ENCODE measurements around the gene ELOVL1. TPM values are rescaled to one million over a fixed set of nuclear protein-coding genes. Genes with fewer than 3 reads are reported as not detected.

Gene ELOVL1
- total RNA-seq, 1 donor from 2014 or later: 76.8 TPM

GRCh38 chr1:43321331-43321891, 46.4 kb downstream of the ELOVL1 start:
- intact Hi-C loops (cut with micrococcal nuclease): no loop called here
- no peak overlapping the region for H3K4me3 Mint-ChIP-seq
- H3K27ac Mint-ChIP-seq: no peak overlapping the region
- H3K36me3 Mint-ChIP-seq (ENCODE audit: low read depth): peaks cover 1% of the 10 kb centered on the region
- no peaks in the 10 kb centered on the region for H3K27me3 Mint-ChIP-seq
- DNase-seq: no peak
- peaks cover 11% of the 10 kb centered on the region for H3K9me3 Mint-ChIP-seq
- H3K4me1 Mint-ChIP-seq: peaks cover 12% of the 10 kb centered on the region

GRCh38 chr1:43319766-43320165, 48.0 kb downstream of the ELOVL1 start:
- peaks cover 10% of the 10 kb centered on the region for H3K4me1 Mint-ChIP-seq
- no peaks in the 10 kb centered on the region for H3K27me3 Mint-ChIP-seq
- H3K36me3 Mint-ChIP-seq (ENCODE audit: low read depth): no peaks in the 10 kb centered on the region
- DNase-seq: no peak
- no peak overlapping the region for H3K27ac Mint-ChIP-seq
- no peak overlapping the region for H3K4me3 Mint-ChIP-seq
- peaks cover 2% of the 10 kb centered on the region for H3K9me3 Mint-ChIP-seq
- intact Hi-C loops (cut with micrococcal nuclease): no loop called here

DNA sequence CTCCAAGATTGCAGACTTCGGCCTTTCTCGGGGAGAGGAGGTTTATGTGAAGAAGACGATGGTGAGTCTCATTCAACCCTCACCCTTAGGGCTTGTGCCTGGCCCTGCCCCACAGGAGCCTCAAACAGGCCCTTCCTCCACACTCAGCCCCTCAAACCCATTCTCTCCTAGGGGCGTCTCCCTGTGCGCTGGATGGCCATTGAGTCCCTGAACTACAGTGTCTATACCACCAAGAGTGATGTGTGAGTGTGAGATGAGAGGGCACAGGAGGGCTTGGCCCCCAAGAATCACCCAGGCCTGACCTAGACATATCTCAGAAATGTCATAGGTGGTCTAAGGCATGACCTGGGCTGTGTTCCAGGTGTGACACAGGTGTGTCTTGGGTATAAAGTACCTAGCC, 48.5 kb downstream of the ELOVL1 start:
- H3K36me3 Mint-ChIP-seq (ENCODE audit: low read depth): no peaks in the 10 kb centered on the region
- H3K27me3 Mint-ChIP-seq: no peaks in the 10 kb centered on the region
- H3K4me3 Mint-ChIP-seq: no peak overlapping the region
- H3K27ac Mint-ChIP-seq: no peak overlapping the region
- DNase-seq: no peak
- H3K4me1 Mint-ChIP-seq: peaks cover 7% of the 10 kb centered on the region
- no peaks in the 10 kb centered on the region for H3K9me3 Mint-ChIP-seq
- intact Hi-C loops (cut with micrococcal nuclease): no loop called here

GRCh38 chr1:43318831-43319230, 49.0 kb downstream of the ELOVL1 start:
- Mint-ChIP-seq H3K9me3 (no peaks in the 10 kb centered on the region), H3K4me3 (no peak overlapping the region), H3K27me3 (no peaks in the 10 kb centered on the region), H3K36me3 (ENCODE audit: low read depth) (no peaks in the 10 kb centered on the region), H3K27ac (no peak overlapping the region), H3K4me1 (peaks cover 7% of the 10 kb centered on the region)
- DNase-seq: no peak
- intact Hi-C loops (cut with micrococcal nuclease): no loop called here

DNA sequence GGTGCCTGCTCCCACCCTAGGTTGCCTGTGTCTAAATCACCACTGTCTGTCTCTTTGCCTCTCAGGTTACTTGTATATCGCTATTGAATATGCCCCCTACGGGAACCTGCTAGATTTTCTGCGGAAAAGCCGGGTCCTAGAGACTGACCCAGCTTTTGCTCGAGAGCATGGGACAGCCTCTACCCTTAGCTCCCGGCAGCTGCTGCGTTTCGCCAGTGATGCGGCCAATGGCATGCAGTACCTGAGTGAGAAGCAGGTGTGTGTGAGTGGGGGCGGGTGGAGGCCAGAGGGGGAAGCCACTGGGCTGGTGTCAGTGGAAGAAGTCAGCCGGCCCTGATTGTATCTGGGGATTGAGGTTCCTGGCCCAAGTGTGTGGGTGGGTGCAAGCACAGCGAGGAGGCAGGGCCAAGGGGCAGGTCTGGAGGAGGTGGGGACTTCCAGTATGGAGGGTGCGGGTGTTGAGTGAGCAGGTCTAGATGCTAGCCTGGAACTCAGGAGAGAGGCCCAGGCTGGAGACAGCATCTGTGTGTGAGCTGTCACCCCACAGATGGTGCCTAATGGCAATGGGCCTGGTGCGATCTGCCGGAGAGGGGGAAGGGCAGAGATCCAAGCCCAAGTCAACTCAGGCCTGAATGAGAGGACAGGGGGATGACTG, 49.9 kb downstream of the ELOVL1 start:
- no peaks in the 10 kb centered on the region for H3K27me3 Mint-ChIP-seq
- peak overlapping the region; percentile 34 for H3K27ac Mint-ChIP-seq
- peaks cover 7% of the 10 kb centered on the region for H3K4me1 Mint-ChIP-seq
- intact Hi-C loops (cut with micrococcal nuclease): no loop called here
- no peaks in the 10 kb centered on the region for H3K9me3 Mint-ChIP-seq
- no peak for DNase-seq
- H3K4me3 Mint-ChIP-seq: no peak overlapping the region
- no peaks in the 10 kb centered on the region for H3K36me3 Mint-ChIP-seq (ENCODE audit: low read depth)

GRCh38 chr1:43316738-43317520, 50.9 kb downstream of the ELOVL1 start:
- no peak overlapping the region for H3K4me3 Mint-ChIP-seq
- H3K36me3 Mint-ChIP-seq (ENCODE audit: low read depth): no peaks in the 10 kb centered on the region
- DNase-seq: no peak
- no peaks in the 10 kb centered on the region for H3K9me3 Mint-ChIP-seq
- H3K27me3 Mint-ChIP-seq: no peaks in the 10 kb centered on the region
- H3K4me1 Mint-ChIP-seq: peaks cover 7% of the 10 kb centered on the region
- intact Hi-C loops (cut with micrococcal nuclease): no loop called here
- H3K27ac Mint-ChIP-seq: no peak overlapping the region

- no peak for DNase-seq
- no peaks in the 10 kb centered on the region for H3K36me3 Mint-ChIP-seq (ENCODE audit: low read depth)
- intact Hi-C loops (cut with micrococcal nuclease): no loop called here
- H3K4me1 Mint-ChIP-seq: peaks cover 7% of the 10 kb centered on the region
- no peak overlapping the region for H3K4me3 Mint-ChIP-seq
- H3K27me3 Mint-ChIP-seq: no peaks in the 10 kb centered on the region
- no peaks in the 10 kb centered on the region for H3K9me3 Mint-ChIP-seq
- H3K27ac Mint-ChIP-seq: no peak overlapping the region
Observed at GRCh38 chr1:43315963-43316737, 51.7 kb downstream of the ELOVL1 start.

DNA sequence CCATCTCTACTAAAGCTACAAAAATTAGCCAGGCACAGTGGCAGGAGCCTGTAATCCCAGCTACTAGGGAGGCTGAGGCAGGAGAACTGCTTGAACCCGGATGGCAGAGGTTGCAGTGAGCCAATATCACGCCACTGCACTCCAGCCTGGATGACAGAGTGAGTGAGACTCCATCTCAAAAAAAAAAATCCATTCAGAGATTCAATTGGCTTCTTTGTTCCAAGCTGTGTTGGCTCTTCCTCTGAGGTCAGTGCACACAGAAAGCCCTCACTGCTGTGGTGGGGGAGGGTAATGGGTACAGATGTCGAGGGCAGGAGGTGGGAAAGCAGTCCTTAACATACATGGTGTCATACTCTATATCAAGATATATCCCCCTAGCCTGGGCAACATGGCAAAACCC, 52.3 kb downstream of the ELOVL1 start:
- peaks cover 7% of the 10 kb centered on the region for H3K4me1 Mint-ChIP-seq
- H3K9me3 Mint-ChIP-seq: no peaks in the 10 kb centered on the region
- no peak overlapping the region for H3K27ac Mint-ChIP-seq
- no peak overlapping the region for H3K4me3 Mint-ChIP-seq
- DNase-seq: no peak
- intact Hi-C loops (cut with micrococcal nuclease): no loop called here
- H3K27me3 Mint-ChIP-seq: no peaks in the 10 kb centered on the region
- no peaks in the 10 kb centered on the region for H3K36me3 Mint-ChIP-seq (ENCODE audit: low read depth)

- intact Hi-C loops (cut with micrococcal nuclease): no loop called here
- H3K27me3 Mint-ChIP-seq: peaks cover 2% of the 10 kb centered on the region
- peaks cover 7% of the 10 kb centered on the region for H3K4me1 Mint-ChIP-seq
- no peak overlapping the region for H3K27ac Mint-ChIP-seq
- no peak for DNase-seq
- H3K9me3 Mint-ChIP-seq: no peaks in the 10 kb centered on the region
- H3K4me3 Mint-ChIP-seq: no peak overlapping the region
- no peaks in the 10 kb centered on the region for H3K36me3 Mint-ChIP-seq (ENCODE audit: low read depth)
Observed at GRCh38 chr1:43314233-43314632, 53.6 kb downstream of the ELOVL1 start.

- Mint-ChIP-seq H3K4me1 (peaks cover 7% of the 10 kb centered on the region), H3K4me3 (no peak overlapping the region), H3K27me3 (peaks cover 2% of the 10 kb centered on the region), H3K36me3 (ENCODE audit: low read depth) (no peaks in the 10 kb centered on the region), H3K9me3 (no peaks in the 10 kb centered on the region), H3K27ac (no peak overlapping the region)
- no peak for DNase-seq
- intact Hi-C loops (cut with micrococcal nuclease): no loop called here
Observed at GRCh38 chr1:43313771-43314170, 54.0 kb downstream of the ELOVL1 start.

Other genes starting within 250 kb of the ELOVL1 start
- 134 and 135 TPM in 2 replicates for gene EBNA1BP2, start 195.7 kb downstream of the ELOVL1 start, total RNA-seq
- 0.40 TPM in 1 of 2 replicates, not detected in the other for gene CFAP57, start 195.7 kb downstream of the ELOVL1 start, total RNA-seq
- not detected in 2 replicates for gene TMEM125, start 98.0 kb downstream of the ELOVL1 start, total RNA-seq
- gene C1orf210, start 82.4 kb downstream of the ELOVL1 start, total RNA-seq: not detected in 2 replicates
- 0.23 and 0.40 TPM in 2 replicates for gene TIE1, start 67.0 kb downstream of the ELOVL1 start, total RNA-seq
- not detected in 2 replicates for gene MPL, start 30.2 kb downstream of the ELOVL1 start, total RNA-seq
- gene CDC20, start 9.0 kb downstream of the ELOVL1 start, total RNA-seq: 84.3 and 86.9 TPM in 2 replicates
- gene MED8, start 21.8 kb upstream of the ELOVL1 start, total RNA-seq: 39.6 and 45.1 TPM in 2 replicates
- 54.0 and 56.2 TPM in 2 replicates for gene SZT2, start 21.9 kb upstream of the ELOVL1 start, total RNA-seq
- gene HYI, start 85.9 kb upstream of the ELOVL1 start, total RNA-seq: 14.8 and 15.1 TPM in 2 replicates
- gene PTPRF, start 162.9 kb upstream of the ELOVL1 start, total RNA-seq: 2.1 and 2.7 TPM in 2 replicates

Data from activated CD4-positive, alpha-beta T cell treated with anti-CD3 and anti-CD28 coated beads, Interleukin-2, amount 10 ng/mL, durations not matched to agents 24 days and 14 days (primary cell).